OCI-LY7 (cell line): ENCODE results near the gene SPACDR. TPM values are rescaled to one million over a fixed set of nuclear protein-coding genes. Genes with fewer than 3 reads are reported as not detected.
A peak's percentile ranks its signal among the peaks of the same experiment; 100 is the strongest.

ENCODE experiments used
- BruUV-seq: library from RNA; stranded (reverse); fragments of 400-500 nt; replicated peaks from 2 replicates; lab custom pipeline; 2021; lab: Mats Ljungman, UMichigan
- CTCF ChIA-PET: fragments of 300-600 bp; sonication (Branson Sonifier 250); formaldehyde crosslinking; loops from one replicate; lab custom pipeline; 2022; ENCODE audit warnings: antibody characterized with exemption; ENCODE audit not compliant: unreplicated experiment; lab: Charles Lee
- POLR2A ChIA-PET: fragments of 300-600 bp; sonication (Branson Sonifier 250); formaldehyde crosslinking; loops from one replicate; lab custom pipeline; 2022; ENCODE audit warnings: antibody characterized with exemption; lab: Charles Lee
- DNase-seq: peaks from one replicate; pipeline ENCODE4 v3.0.0-alpha.2; 2015; ENCODE audit warnings: low spot score
- H2AFZ ChIP-seq: fragments of 200-600 bp; sonication (generic), shearing (Covaris generic); 2 replicates; pipeline ENCODE4 v1.6.1; 2014; ENCODE audit warnings: mild to moderate bottlenecking, antibody characterized with exemption, low read length, moderate library complexity
- H3K27ac ChIP-seq: fragments of 200-600 bp; sonication (generic); 2 replicates; pipeline ENCODE4 v1.5.1; 2014; ENCODE audit warnings: mixed run types, low read depth, mild to moderate bottlenecking, moderate library complexity, low read length, inconsistent platforms; ENCODE audit not compliant: poor library complexity, severe bottlenecking
- H3K36me3 ChIP-seq: fragments of 200-600 bp; sonication (generic); 2 replicates; pipeline ENCODE4 v1.6.1; 2014; ENCODE audit warnings: mild to moderate bottlenecking, antibody characterized with exemption, low read length, moderate library complexity, mixed read lengths; ENCODE audit not compliant: insufficient read depth
- H3K4me1 ChIP-seq: fragments of 200-600 bp; sonication (generic); 2 replicates; pipeline ENCODE4 v1.5.1; 2014; ENCODE audit warnings: mild to moderate bottlenecking, low read length; ENCODE audit not compliant: insufficient read depth, poor library complexity, severe bottlenecking
- H3K4me2 ChIP-seq: fragments of 200-600 bp; sonication (generic); 2 replicates; pipeline ENCODE4 v1.6.1; 2014; ENCODE audit warnings: mild to moderate bottlenecking, low read length
- H3K4me3 ChIP-seq: fragments of 200-600 bp; sonication (generic); 2 replicates; pipeline ENCODE4 v1.5.1; 2014; ENCODE audit warnings: mild to moderate bottlenecking, low read depth, low read length; ENCODE audit not compliant: poor library complexity, severe bottlenecking
- H3K79me2 ChIP-seq: fragments of 200-600 bp; sonication (generic); 2 replicates; pipeline ENCODE4 v1.6.1; 2016; ENCODE audit warnings: low read depth, mild to moderate bottlenecking, low read length, moderate library complexity, mixed read lengths; ENCODE audit not compliant: insufficient read depth
- H3K9me2 ChIP-seq: fragments of 200-600 bp; sonication (generic); 2 replicates; pipeline ENCODE4 v1.6.1; 2016; ENCODE audit warnings: mild to moderate bottlenecking, low read length, mixed read lengths; ENCODE audit not compliant: insufficient read depth
- H3K9me3 ChIP-seq: fragments of 200-600 bp; sonication (generic); 2 replicates; pipeline ENCODE4 v1.6.1; 2014; ENCODE audit warnings: mild to moderate bottlenecking, mixed run types, low read length, mixed read lengths
- H4K20me1 ChIP-seq: fragments of 200-600 bp; sonication (generic); 2 replicates; pipeline ENCODE4 v1.6.1; 2014; ENCODE audit warnings: mild to moderate bottlenecking, antibody characterized with exemption, low read length, moderate library complexity, mixed read lengths; ENCODE audit not compliant: insufficient read depth
- CTCF ChIP-seq: fragments of 200-600 bp; sonication (generic); conservative IDR thresholded peaks from 2 replicates; pipeline ENCODE4 v1.5.1; 2014; ENCODE audit warnings: mild to moderate bottlenecking, antibody characterized with exemption, low read length, moderate library complexity, mixed read lengths
- EZH2phosphoT487 ChIP-seq: fragments of 200-600 bp; sonication (generic); IDR thresholded peaks from 2 replicates; pipeline ENCODE4 v1.6.1; 2018; ENCODE audit warnings: low read depth, borderline replicate concordance, mild to moderate bottlenecking, mixed run types, antibody characterized with exemption, low read length, moderate library complexity, mixed read lengths
- intact Hi-C: fragments of 100-400 bp; cut with micrococcal nuclease; formaldehyde crosslinking; loops from one replicate; pipeline ENCODE4 v1.10.0; 2022; ENCODE audit not compliant: unreplicated experiment
- total RNA-seq, 2 experiments: library from RNA; depleted of rRNA in 1 of 2; stranded (reverse); fragments of >200 nt in 1 of 2; shearing (Covaris generic) in 1 of 2; gene quantifications; 2 replicates each; pipeline ENCODE4 v1.2.3, GENCODE V29; 2014 to 2022

SPACDR gene
- total RNA-seq, 2 experiments from 2014 or later = 1.6 to 2.4 TPM

GRCh38 chr7:100478958-100479660 lies 15.0 kb upstream of the SPACDR start, which contains the start of gene TSC22D4:
TSS of gene TSC22D4 (minus strand) at chr7:100479214. CDS start at chr7:100478038, 1,176 bp downstream.
- peaks cover 6% of the 10 kb centered on the region; the same call in 1 of the 2 replicates for H4K20me1 ChIP-seq
- CTCF ChIA-PET = interaction anchor here (0.6 to 0.8 kb wide), 2 partner anchors 13 to 197 kb away, joined by 3 to 4 read pairs; no protein-coding TSS in a partner anchor

GRCh38 chr7:100477871-100478267 lies 13.8 kb upstream of the SPACDR start:
- Histone ChIP-seq H4K20me1 (peaks cover 6% of the 10 kb centered on the region; the same call in 1 of the 2 replicates), H2AFZ (no peak overlapping the region), H3K79me2 (peaks cover 36% of the 10 kb centered on the region), H3K4me3 (peak overlapping the region; percentile 86), H3K4me1 (peaks cover 43% of the 10 kb centered on the region), H3K9me3 (no peaks in the 10 kb centered on the region), H3K9me2 (no peaks in the 10 kb centered on the region), H3K27ac (peak overlapping the region; percentile 75), H3K36me3 (peaks cover 43% of the 10 kb centered on the region), H3K4me2 (peak overlapping the region; percentile 99)
- ChIA-PET CTCF (interaction anchor here (0.6 kb wide), 1 partner anchor 41 kb away, joined by 3 read pairs; no protein-coding TSS in a partner anchor), POLR2A (interaction anchor here (0.5 to 2.5 kb wide), 2 partner anchors 8 to 37 kb away, joined by 3 to 6 read pairs; no protein-coding TSS in a partner anchor)
- BruUV-seq = no TSS peak
- intact Hi-C loops = loop anchor here (1.0 to 10.0 kb wide), 5 partner anchors 27 to 214 kb away; partner anchors contain the start of genes AGFG2, GIGYF1 and GNB2
- TF ChIP-seq CTCF = no peak
- TF ChIP-seq EZH2phosphoT487 = no peak
- DNase-seq = no peak

More at GRCh38 chr7:100478958-100479660, 15.0 kb upstream of the SPACDR start, which contains the start of gene TSC22D4:
- no peak for TF ChIP-seq EZH2phosphoT487
- TF ChIP-seq CTCF = no peak
- BruUV-seq = no TSS peak
- peak within 1 kb of the TSS; percentile 90 for H2AFZ ChIP-seq
- no peaks in the 10 kb centered on the region for H3K9me3 ChIP-seq
- peaks cover 40% of the 10 kb centered on the region for H3K4me1 ChIP-seq
- peak within 1 kb of the TSS; percentile 99 for H3K4me2 ChIP-seq
- H3K27ac ChIP-seq = peak within 1 kb of the TSS; percentile 75
- intact Hi-C loops = loop anchor here (2.0 to 10.0 kb wide), 4 partner anchors 28 to 213 kb away; partner anchors contain the start of genes AGFG2, GIGYF1 and GNB2
- peak; percentile 97 for DNase-seq
- H3K4me3 ChIP-seq = peak within 1 kb of the TSS; percentile 86
- H3K79me2 ChIP-seq = peaks cover 36% of the 10 kb centered on the region
- H3K36me3 ChIP-seq = peaks cover 34% of the 10 kb centered on the region
- POLR2A ChIA-PET = interaction anchor here (0.6 to 2.5 kb wide), 6 partner anchors 10 to 107 kb away, joined by 3 to 8 read pairs (median 4); partner anchors contain the start of gene FBXO24
- H3K9me2 ChIP-seq = no peaks in the 10 kb centered on the region
